ENCODE results near the gene ELP4.

Gene ELP4

GRCh38 chr11:31798554-31799434 lies 289.2 kb downstream of the ELP4 start:
- Histone ChIP-seq H3K9me3 (ENCODE audit: insufficient read depth, low read length) (no peaks in the 10 kb centered on the region), H3K79me2 (ENCODE audit: insufficient read depth, low read length) (no peaks in the 10 kb centered on the region), H3K36me3 (ENCODE audit: low read length) (no peaks in the 10 kb centered on the region), H3K27ac (ENCODE audit: low read depth, low read length) (no peak overlapping the region), H3F3A (ENCODE audit: insufficient read depth) (no peaks in the 10 kb centered on the region), H3K4me2 (ENCODE audit: low read depth, low read length, poor library complexity, severe bottlenecking) (no peak overlapping the region), H3K27me3 (ENCODE audit: low read length) (no peaks in the 10 kb centered on the region), H3K4me3 (ENCODE audit: insufficient read depth, low read length, poor library complexity, severe bottlenecking) (no peak overlapping the region), H3K9me2 (replicated peaks; ENCODE audit: insufficient read depth, low read length) (no peaks in the 10 kb centered on the region), H3K9ac (ENCODE audit: low read length) (no peak overlapping the region), H2AFZ (ENCODE audit: low read depth, low read length, severe bottlenecking) (no peak overlapping the region), H4K20me1 (ENCODE audit: low read depth, low read length) (no peaks in the 10 kb centered on the region)
- no peak for TF ChIP-seq CTCF (IDR thresholded peaks at IDR 0.05; ENCODE audit: insufficient read depth, low read length, poor library complexity, severe bottlenecking)
- no peak for TF ChIP-seq EZH2phosphoT487 (conservative IDR thresholded peaks at IDR 0.05; ENCODE audit: low read length)

GRCh38 chr11:31799435-31800397 lies 290.1 kb downstream of the ELP4 start:
- Histone ChIP-seq H3K9me3 (ENCODE audit: insufficient read depth, low read length) (no peaks in the 10 kb centered on the region), H3K4me2 (ENCODE audit: low read depth, low read length, poor library complexity, severe bottlenecking) (no peak overlapping the region), H3K27ac (ENCODE audit: low read depth, low read length) (no peak overlapping the region), H4K20me1 (ENCODE audit: low read depth, low read length) (no peaks in the 10 kb centered on the region), H3K79me2 (ENCODE audit: insufficient read depth, low read length) (no peaks in the 10 kb centered on the region), H3K27me3 (ENCODE audit: low read length) (no peaks in the 10 kb centered on the region), H3F3A (ENCODE audit: insufficient read depth) (no peaks in the 10 kb centered on the region), H3K9ac (ENCODE audit: low read length) (no peak overlapping the region), H3K36me3 (ENCODE audit: low read length) (no peaks in the 10 kb centered on the region), H3K9me2 (replicated peaks; ENCODE audit: insufficient read depth, low read length) (no peaks in the 10 kb centered on the region), H2AFZ (ENCODE audit: low read depth, low read length, severe bottlenecking) (no peak overlapping the region), H3K4me3 (ENCODE audit: insufficient read depth, low read length, poor library complexity, severe bottlenecking) (no peak overlapping the region)
- no peak for TF ChIP-seq CTCF (IDR thresholded peaks at IDR 0.05; ENCODE audit: insufficient read depth, low read length, poor library complexity, severe bottlenecking)
- no peak for TF ChIP-seq EZH2phosphoT487 (conservative IDR thresholded peaks at IDR 0.05; ENCODE audit: low read length)

GRCh38 chr11:31800398-31801265 lies 291.1 kb downstream of the ELP4 start:
- Histone ChIP-seq H3F3A (ENCODE audit: insufficient read depth) (no peaks in the 10 kb centered on the region), H3K4me2 (ENCODE audit: low read depth, low read length, poor library complexity, severe bottlenecking) (no peak overlapping the region), H2AFZ (ENCODE audit: low read depth, low read length, severe bottlenecking) (no peak overlapping the region), H3K9ac (ENCODE audit: low read length) (no peak overlapping the region), H3K27ac (ENCODE audit: low read depth, low read length) (no peak overlapping the region), H3K9me2 (replicated peaks; ENCODE audit: insufficient read depth, low read length) (no peaks in the 10 kb centered on the region), H3K27me3 (ENCODE audit: low read length) (no peaks in the 10 kb centered on the region), H3K4me3 (ENCODE audit: insufficient read depth, low read length, poor library complexity, severe bottlenecking) (no peak overlapping the region), H3K79me2 (ENCODE audit: insufficient read depth, low read length) (no peaks in the 10 kb centered on the region), H3K36me3 (ENCODE audit: low read length) (no peaks in the 10 kb centered on the region), H3K9me3 (ENCODE audit: insufficient read depth, low read length) (no peaks in the 10 kb centered on the region), H4K20me1 (ENCODE audit: low read depth, low read length) (no peaks in the 10 kb centered on the region)
- TF ChIP-seq EZH2phosphoT487 (conservative IDR thresholded peaks at IDR 0.05; ENCODE audit: low read length) (no peak), CTCF (IDR thresholded peaks at IDR 0.05; ENCODE audit: insufficient read depth, low read length, poor library complexity, severe bottlenecking) (no peak)

Data from SU-DHL-6 (cell line).